Neuronal stem cell (in vitro differentiated cells): ENCODE data around the gene EMP2.

ENCODE experiments used
- DNase-seq: peaks from one replicate; pipeline ENCODE4 v3.0.0-alpha.2; 2013; ENCODE audit warnings: low spot score
- H2AFZ ChIP-seq: one replicate; pipeline ENCODE4 v1.6.1; 2013; ENCODE audit warnings: mild to moderate bottlenecking, low read length, inconsistent platforms
- H2AK5ac ChIP-seq: 2 replicates; pipeline ENCODE4 v1.6.1; 2013; ENCODE audit warnings: low read depth, mild to moderate bottlenecking, inconsistent platforms, low read length, moderate library complexity, mixed read lengths
- H2BK120ac ChIP-seq: 2 replicates; pipeline ENCODE4 v1.6.1; 2013; ENCODE audit warnings: low read depth, mild to moderate bottlenecking, inconsistent platforms, low read length, moderate library complexity, mixed read lengths
- H2BK12ac ChIP-seq: one replicate; pipeline ENCODE4 v1.6.1; 2013; ENCODE audit warnings: low read length, inconsistent platforms
- H2BK15ac ChIP-seq: 2 replicates; pipeline ENCODE4 v1.6.1; 2013; ENCODE audit warnings: mild to moderate bottlenecking, low read length, inconsistent platforms, mixed read lengths
- H2BK5ac ChIP-seq: one replicate; pipeline ENCODE4 v1.6.1; 2013; ENCODE audit warnings: inconsistent platforms, mild to moderate bottlenecking, low read length, moderate library complexity
- H3K14ac ChIP-seq: one replicate; pipeline ENCODE4 v1.6.1; 2013; ENCODE audit warnings: low read length, inconsistent platforms
- H3K18ac ChIP-seq: 2 replicates; pipeline ENCODE4 v1.6.1; 2013; ENCODE audit warnings: low read length, inconsistent platforms
- H3K23ac ChIP-seq: 2 replicates; pipeline ENCODE4 v1.6.1; 2013; ENCODE audit warnings: low read depth, mild to moderate bottlenecking, mixed read lengths, low read length, inconsistent platforms; ENCODE audit not compliant: poor library complexity
- H3K27ac ChIP-seq: replicated peaks from 3 replicates; pipeline ENCODE4 v1.5.1; 2013; ENCODE audit warnings: low read length, inconsistent platforms
- H3K27me3 ChIP-seq, 3 experiments: 2 replicates each; pipeline ENCODE4 v1.6.1; 2013; ENCODE audit warnings: low read length in 3 of 3, mild to moderate bottlenecking in 2 of 3, inconsistent platforms in 1 of 3, low read depth in 1 of 3, mixed read lengths in 1 of 3, moderate library complexity in 1 of 3; ENCODE audit not compliant: control insufficient read depth in 3 of 3, insufficient read depth in 3 of 3
- H3K36me3 ChIP-seq, 2 donors: replicated peaks in 1 of 2; 2 replicates each; pipeline ENCODE4 v1.6.1; 2013; ENCODE audit warnings: low read length in 2 of 2; ENCODE audit not compliant: control insufficient read depth in 2 of 2, insufficient read depth in 2 of 2
- H3K4ac ChIP-seq: 2 replicates; pipeline ENCODE4 v1.6.1; 2013; ENCODE audit warnings: inconsistent platforms, mild to moderate bottlenecking, low read length, moderate library complexity
- H3K4me1 ChIP-seq, 2 donors: 1 replicate in 1 of 2; 2 replicates in 1 of 2; pipeline ENCODE4 v1.6.1; 2013; ENCODE audit warnings: low read length in 2 of 2, low read depth in 1 of 2; ENCODE audit not compliant: control insufficient read depth in 2 of 2, insufficient read depth in 1 of 2
- H3K4me2 ChIP-seq: one replicate; pipeline ENCODE4 v1.6.1; 2013; ENCODE audit warnings: mild to moderate bottlenecking, low read length, inconsistent platforms; ENCODE audit not compliant: insufficient read depth, poor library complexity, severe bottlenecking
- H3K4me3 ChIP-seq, 2 donors: 2 replicates each; pipeline ENCODE4 v1.5.1; 2013; ENCODE audit warnings: low read length in 2 of 2, mild to moderate bottlenecking in 2 of 2, inconsistent platforms in 1 of 2, moderate library complexity in 1 of 2
- H3K79me1 ChIP-seq: one replicate; pipeline ENCODE4 v1.6.1; 2013; ENCODE audit warnings: low read depth, mild to moderate bottlenecking, inconsistent platforms, low read length, moderate library complexity
- H3K9ac ChIP-seq: one replicate; pipeline ENCODE4 v1.6.1; 2013; ENCODE audit warnings: mild to moderate bottlenecking, low read depth, low read length, inconsistent platforms; ENCODE audit not compliant: poor library complexity
- H3K9me3 ChIP-seq, 2 donors: replicated peaks in 1 of 2; 2 replicates each; pipeline versions ENCODE3 to v1.6.1; 2013; ENCODE audit warnings: low read length in 2 of 2, mild to moderate bottlenecking in 2 of 2, inconsistent platforms in 1 of 2, low read depth in 1 of 2, mixed read lengths in 1 of 2, moderate library complexity in 1 of 2; ENCODE audit not compliant: control insufficient read depth in 2 of 2, insufficient read depth in 1 of 2
- H4K8ac ChIP-seq: one replicate; pipeline ENCODE4 v1.6.1; 2013; ENCODE audit warnings: low read depth, mild to moderate bottlenecking, inconsistent platforms, low read length, moderate library complexity
- H4K91ac ChIP-seq: one replicate; pipeline ENCODE4 v1.6.1; 2013; ENCODE audit warnings: low read length, low read depth, mild to moderate bottlenecking, inconsistent platforms; ENCODE audit not compliant: poor library complexity
- WGBS, 2 donors: extraction: QIAGEN DNeasy Blood & Tissue Kit; methylation state at CpG; one replicate each; pipeline ENCODE4 v1.1.7; 2013; ENCODE audit warnings: missing lambda C conversion rate in 2 of 2, mixed read lengths in 1 of 2; ENCODE audit not compliant: insufficient read length in 2 of 2, insufficient replicate concordance in 1 of 2; ENCODE audit errors: extremely low coverage in 2 of 2; 5-methylcytosine and 5-hydroxymethylcytosine counted together

EMP2 gene

DNA sequence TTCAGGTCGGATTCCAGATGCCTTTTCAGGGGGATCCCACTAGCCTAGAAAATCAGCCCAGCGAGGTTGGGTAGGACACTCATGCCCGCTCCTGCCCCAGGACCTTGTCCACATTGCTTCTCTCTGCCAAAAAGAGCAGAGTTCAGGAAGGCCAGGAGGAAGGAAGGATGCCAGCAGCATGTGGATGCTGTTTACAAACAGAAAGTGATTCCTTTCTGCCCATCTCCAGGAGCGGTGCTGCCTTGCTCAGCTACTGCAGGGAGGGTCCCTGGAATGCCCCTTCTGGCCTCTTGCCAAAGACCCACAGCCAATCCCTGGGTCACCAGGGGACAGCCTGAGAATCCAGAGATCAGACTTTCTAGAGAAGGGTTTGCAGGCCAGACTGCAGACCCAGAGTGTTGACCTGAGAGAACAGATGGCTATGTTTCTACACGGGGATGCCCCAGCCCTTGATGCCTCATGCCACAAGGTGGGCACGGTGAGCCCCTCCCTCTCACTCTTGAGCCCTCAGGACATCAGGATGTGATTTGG lies 32.3 kb upstream of the EMP2 start:
- Histone ChIP-seq H2BK120ac (peak overlapping the region; percentile 48), H3K79me1 (no peaks in the 10 kb centered on the region), H3K23ac (no peak overlapping the region), H3K18ac (no peak overlapping the region), H3K36me3 (no peaks in the 10 kb centered on the region), H3K9ac (no peak overlapping the region), H3K14ac (no peak overlapping the region), H4K91ac (no peak overlapping the region), H3K4me2 (no peak overlapping the region), H3K27ac (no peak overlapping the region), H2AK5ac (no peak overlapping the region), H2AFZ (no peak overlapping the region), H3K4me1 (peaks cover 11 to 13% of the 10 kb centered on the region in 2 donors), H4K8ac (no peak overlapping the region), H3K27me3 (peaks cover 0 to 27% (median 0%) of the 10 kb centered on the region in 3 experiments), H2BK5ac (no peak overlapping the region), H2BK12ac (no peak overlapping the region), H2BK15ac (peak overlapping the region; percentile 76), H3K4me3 (no peak overlapping the region), H3K9me3 (no peaks in the 10 kb centered on the region), H3K4ac (no peak overlapping the region)
- DNase-seq, result no peak
- no CpG with 5 or more reads among the region's 6 CpGs for WGBS, 2 donors

DNA sequence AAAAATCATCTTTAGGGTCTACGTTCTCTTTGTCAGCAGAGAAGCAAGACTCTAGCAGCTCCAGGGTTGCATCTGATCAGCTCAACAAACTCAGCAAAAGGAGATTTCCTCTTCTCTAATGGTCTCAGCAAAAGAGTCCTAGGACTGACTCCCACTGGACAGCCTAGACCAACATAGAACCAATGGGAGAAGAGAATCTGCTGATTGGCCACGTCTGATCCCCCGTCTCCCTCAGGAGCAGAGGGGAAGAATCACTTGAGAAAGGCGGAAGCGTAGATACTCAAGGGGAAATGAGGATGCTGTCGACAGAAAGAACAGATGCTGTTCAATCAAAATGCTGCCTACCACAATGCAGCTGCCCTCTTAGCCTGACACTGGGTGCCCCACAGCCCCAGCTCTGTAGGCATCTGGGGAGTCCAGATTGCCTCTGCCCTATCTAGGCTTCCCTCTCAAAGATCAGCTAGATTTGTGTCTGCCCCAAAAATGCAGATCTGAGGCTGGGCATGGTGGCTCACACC lies 31.5 kb upstream of the EMP2 start:
- H2BK120ac ChIP-seq, result no peak overlapping the region
- no peak overlapping the region for H2BK5ac ChIP-seq
- H3K27me3 ChIP-seq, result peaks cover 0 to 19% (median 0%) of the 10 kb centered on the region in 3 experiments
- H3K14ac ChIP-seq, result no peak overlapping the region
- H3K4ac ChIP-seq, result no peak overlapping the region
- no peaks in the 10 kb centered on the region for H3K36me3 ChIP-seq
- no peak overlapping the region for H3K27ac ChIP-seq
- no peak overlapping the region for H3K4me3 ChIP-seq
- H3K4me2 ChIP-seq, result no peak overlapping the region
- H3K79me1 ChIP-seq, result no peaks in the 10 kb centered on the region
- H4K8ac ChIP-seq, result no peak overlapping the region
- H2BK12ac ChIP-seq, result no peak overlapping the region
- H3K9ac ChIP-seq, result no peak overlapping the region
- peaks cover 3 to 7% of the 10 kb centered on the region in 2 donors for H3K4me1 ChIP-seq
- H2AFZ ChIP-seq, result peak overlapping the region; percentile 35
- H2AK5ac ChIP-seq, result no peak overlapping the region
- no peak overlapping the region for H4K91ac ChIP-seq
- H3K23ac ChIP-seq, result no peak overlapping the region
- H2BK15ac ChIP-seq, result no peak overlapping the region
- no peak overlapping the region for H3K18ac ChIP-seq
- H3K9me3 ChIP-seq, result no peaks in the 10 kb centered on the region
- no peak for DNase-seq
- WGBS, 2 donors, result no CpG with 5 or more reads among the region's 6 CpGs

DNA sequence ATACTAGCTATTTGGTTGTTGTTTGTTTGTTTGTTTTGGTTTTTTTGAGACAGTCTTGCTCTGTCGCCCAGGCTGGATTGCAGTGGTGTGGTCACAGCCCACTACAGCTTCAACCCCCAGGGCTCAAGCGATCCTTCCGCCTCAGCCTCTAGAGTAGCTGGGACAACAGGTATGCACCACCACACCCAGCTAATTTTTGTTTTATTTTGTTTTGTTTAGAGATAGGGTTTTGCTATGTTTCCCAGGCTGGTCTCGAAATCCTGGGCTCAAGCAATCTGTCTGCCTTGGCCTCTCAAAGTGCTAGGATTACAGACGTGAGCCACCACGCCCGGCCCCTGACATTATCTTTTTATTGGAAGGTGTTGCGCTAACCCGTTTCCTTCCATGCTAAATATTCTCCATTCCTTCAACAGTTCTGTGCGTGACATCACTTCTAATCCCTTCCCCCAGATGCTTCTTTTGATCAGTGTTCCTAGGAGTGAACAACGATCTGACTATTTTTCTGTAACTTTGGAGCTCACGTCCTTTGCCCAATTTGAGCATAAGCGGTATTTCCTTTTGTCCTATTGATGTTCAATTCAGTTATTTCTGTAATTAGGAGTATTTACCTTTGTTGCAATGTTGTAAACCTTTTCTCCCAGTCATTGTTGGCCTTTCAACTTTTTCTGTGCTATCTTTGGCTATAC lies 30.2 kb upstream of the EMP2 start:
- H3K27ac ChIP-seq, result no peak overlapping the region
- no peak overlapping the region for H2BK15ac ChIP-seq
- H3K23ac ChIP-seq, result no peak overlapping the region
- H2AFZ ChIP-seq, result no peak overlapping the region
- H3K36me3 ChIP-seq, result no peaks in the 10 kb centered on the region
- no peak overlapping the region for H3K18ac ChIP-seq
- DNase-seq, result no peak
- no peaks in the 10 kb centered on the region for H3K79me1 ChIP-seq
- H3K4me1 ChIP-seq, result peaks cover 0 to 11% of the 10 kb centered on the region in 2 donors
- H2BK120ac ChIP-seq, result no peak overlapping the region
- H2BK12ac ChIP-seq, result no peak overlapping the region
- WGBS, 2 donors, result no CpG with 5 or more reads among the region's 13 CpGs
- no peak overlapping the region for H2BK5ac ChIP-seq
- no peak overlapping the region for H3K4me2 ChIP-seq
- H2AK5ac ChIP-seq, result no peak overlapping the region
- no peak overlapping the region for H3K9ac ChIP-seq
- H3K9me3 ChIP-seq, result no peaks in the 10 kb centered on the region
- peaks cover 0 to 14% (median 0%) of the 10 kb centered on the region in 3 experiments for H3K27me3 ChIP-seq
- H3K4me3 ChIP-seq, result no peak overlapping the region
- no peak overlapping the region for H4K91ac ChIP-seq
- no peak overlapping the region for H3K4ac ChIP-seq
- H3K14ac ChIP-seq, result no peak overlapping the region
- no peak overlapping the region for H4K8ac ChIP-seq

DNA sequence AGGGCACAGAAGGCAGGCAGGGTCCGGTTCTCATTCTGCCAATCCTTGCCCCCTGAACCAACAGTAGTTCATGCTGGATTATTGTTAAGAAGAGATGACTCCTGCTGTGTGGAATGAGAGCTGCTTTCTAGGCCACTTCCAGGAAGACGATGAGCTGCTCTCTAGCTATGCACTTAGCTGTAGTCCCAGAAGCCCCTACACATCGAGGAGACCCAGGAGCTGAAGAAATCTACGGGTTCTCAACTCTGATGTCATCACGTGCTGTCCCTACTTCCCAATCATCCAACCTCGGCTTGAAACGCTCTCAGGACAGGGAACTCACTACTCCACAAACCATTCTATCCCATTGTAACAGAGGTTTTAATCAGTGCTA lies 29.0 kb upstream of the EMP2 start:
- H2BK12ac ChIP-seq, result no peak overlapping the region
- no peak overlapping the region for H3K27ac ChIP-seq
- no peak overlapping the region for H2AK5ac ChIP-seq
- no peak for DNase-seq
- no peak overlapping the region for H3K23ac ChIP-seq
- H3K9ac ChIP-seq, result no peak overlapping the region
- H4K8ac ChIP-seq, result no peak overlapping the region
- no peak overlapping the region for H2BK120ac ChIP-seq
- no peaks in the 10 kb centered on the region for H3K9me3 ChIP-seq
- no peak overlapping the region for H3K4ac ChIP-seq
- no peak overlapping the region for H2BK5ac ChIP-seq
- H3K4me1 ChIP-seq, result peaks cover 0 to 11% of the 10 kb centered on the region in 2 donors
- no peak overlapping the region for H2BK15ac ChIP-seq
- H3K4me2 ChIP-seq, result no peak overlapping the region
- H3K18ac ChIP-seq, result no peak overlapping the region
- H3K27me3 ChIP-seq, result peaks cover 0 to 11% (median 0%) of the 10 kb centered on the region in 3 experiments
- H3K36me3 ChIP-seq, result no peaks in the 10 kb centered on the region
- H4K91ac ChIP-seq, result no peak overlapping the region
- no CpG with 5 or more reads among the region's 7 CpGs for WGBS, 2 donors
- no peaks in the 10 kb centered on the region for H3K79me1 ChIP-seq
- no peak overlapping the region for H3K14ac ChIP-seq
- H3K4me3 ChIP-seq, result no peak overlapping the region
- H2AFZ ChIP-seq, result peak overlapping the region; percentile 18
